Mesendoderm (in vitro differentiated cells): ENCODE measurements around the gene SERPINA3.

Experiments
- DNase-seq: peaks from one replicate; pipeline ENCODE4 v3.0.0; 2013
- H2AK5ac ChIP-seq: 2 replicates; pipeline ENCODE4 v1.6.1; 2013; ENCODE audit warnings: low read length, inconsistent platforms
- H2BK120ac ChIP-seq: 2 replicates; pipeline ENCODE4 v1.6.1; 2013; ENCODE audit warnings: low read depth, mild to moderate bottlenecking, low read length, moderate library complexity, mixed read lengths
- H2BK15ac ChIP-seq: replicated peaks from 2 replicates; pipeline ENCODE4 v1.6.1; 2013; ENCODE audit warnings: low read depth, mild to moderate bottlenecking, moderate library complexity
- H2BK5ac ChIP-seq: 2 replicates; pipeline ENCODE4 v1.6.1; 2013; ENCODE audit warnings: low read length, inconsistent platforms
- H3K18ac ChIP-seq: 2 replicates; pipeline ENCODE4 v1.6.1; 2013; ENCODE audit warnings: mild to moderate bottlenecking, low read length, mixed read lengths
- H3K23ac ChIP-seq: one replicate; pipeline ENCODE4 v1.6.1; 2013; ENCODE audit warnings: low read length
- H3K27ac ChIP-seq: 2 replicates; pipeline ENCODE4 v1.5.1; 2013; ENCODE audit warnings: low read depth, mild to moderate bottlenecking, inconsistent platforms, low read length, moderate library complexity
- H3K27me3 ChIP-seq: 2 replicates; pipeline ENCODE4 v1.6.1; 2013; ENCODE audit warnings: low read length, control low read depth, mild to moderate bottlenecking, inconsistent platforms; ENCODE audit not compliant: insufficient read depth, poor library complexity
- H3K36me3 ChIP-seq: 2 replicates; pipeline ENCODE4 v1.6.1; 2013; ENCODE audit warnings: low read length, inconsistent platforms; ENCODE audit not compliant: control insufficient read depth, insufficient read depth
- H3K4ac ChIP-seq: one replicate; pipeline ENCODE4 v1.6.1; 2013; ENCODE audit warnings: low read depth, mild to moderate bottlenecking, low read length, moderate library complexity
- H3K4me1 ChIP-seq: 2 replicates; pipeline ENCODE4 v1.6.1; 2013; ENCODE audit warnings: low read depth, low read length, inconsistent platforms; ENCODE audit not compliant: control insufficient read depth
- H3K4me2 ChIP-seq: 2 replicates; pipeline ENCODE4 v1.6.1; 2013; ENCODE audit warnings: low read length
- H3K4me3 ChIP-seq: 2 replicates; pipeline ENCODE4 v1.5.1; 2013; ENCODE audit warnings: mild to moderate bottlenecking, low read length
- H3K56ac ChIP-seq: one replicate; pipeline ENCODE4 v1.6.1; 2013; ENCODE audit warnings: low read length
- H3K79me1 ChIP-seq: 2 replicates; pipeline ENCODE4 v1.6.1; 2013; ENCODE audit warnings: low read length, inconsistent platforms
- H3K79me2 ChIP-seq: 2 replicates; pipeline ENCODE4 v1.6.1; 2013; ENCODE audit warnings: mild to moderate bottlenecking, low read length; ENCODE audit not compliant: control insufficient read depth, insufficient read depth
- H3K9ac ChIP-seq: 2 replicates; pipeline ENCODE4 v1.6.1; 2013; ENCODE audit warnings: low read length, inconsistent platforms
- H4K5ac ChIP-seq: one replicate; pipeline ENCODE4 v1.6.1; 2013; ENCODE audit warnings: low read length
- H4K8ac ChIP-seq: one replicate; pipeline ENCODE4 v1.6.1; 2013; ENCODE audit warnings: low read depth, mild to moderate bottlenecking, control low read depth, low read length, moderate library complexity
- WGBS: extraction: QIAGEN DNeasy Blood & Tissue Kit; methylation state at CpG from one replicate; pipeline ENCODE4 v1.1.7; 2013; ENCODE audit warnings: low lambda C conversion rate, missing lambda C conversion rate; ENCODE audit not compliant: insufficient coverage; ENCODE audit errors: extremely low coverage; 5-methylcytosine and 5-hydroxymethylcytosine counted together

Gene SERPINA3

DNA sequence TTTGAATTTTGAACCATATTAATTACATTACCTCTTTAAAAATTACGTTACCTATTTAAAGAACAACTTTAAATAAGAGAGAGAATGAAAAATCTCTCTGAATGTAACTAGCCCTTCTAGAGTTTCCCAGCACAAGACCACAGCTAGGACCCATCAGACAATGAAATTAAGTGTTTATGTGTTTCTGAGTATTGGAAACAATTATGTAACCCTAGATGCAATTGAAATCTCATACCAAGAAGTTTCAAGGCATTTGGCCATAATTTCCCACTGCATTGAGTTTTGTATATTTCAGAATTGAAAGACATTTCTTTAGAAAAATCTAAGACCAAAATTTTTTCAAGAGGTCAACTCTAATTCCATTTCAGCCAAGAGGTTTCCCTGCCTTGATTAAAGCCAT lies 47.1 kb downstream of the SERPINA3 start:
- no peak overlapping the region for H2BK5ac ChIP-seq
- WGBS, result no CpG with 5 or more reads among the region's 1 CpG
- no peak overlapping the region for H2AK5ac ChIP-seq

GRCh38 chr14:94659901-94660300 lies 47.7 kb downstream of the SERPINA3 start:
- H3K56ac ChIP-seq, result no peak overlapping the region
- no peaks in the 10 kb centered on the region for H3K4me1 ChIP-seq
- no peaks in the 10 kb centered on the region for H3K79me1 ChIP-seq
- no peaks in the 10 kb centered on the region for H3K27me3 ChIP-seq
- no peak overlapping the region for H3K18ac ChIP-seq
- H3K4me3 ChIP-seq, result no peak overlapping the region
- no peak overlapping the region for H3K9ac ChIP-seq
- no peak overlapping the region for H3K27ac ChIP-seq
- no peak overlapping the region for H2AK5ac ChIP-seq
- H3K4me2 ChIP-seq, result no peak overlapping the region
- H2BK5ac ChIP-seq, result no peak overlapping the region
- no peak overlapping the region for H2BK15ac ChIP-seq
- H4K8ac ChIP-seq, result no peak overlapping the region
- H3K23ac ChIP-seq, result no peak overlapping the region
- H3K36me3 ChIP-seq, result no peaks in the 10 kb centered on the region
- DNase-seq, result no peak
- H4K5ac ChIP-seq, result no peak overlapping the region
- H2BK120ac ChIP-seq, result no peak overlapping the region
- WGBS, result no CpG with 5 or more reads among the region's 2 CpGs
- no peak overlapping the region for H3K4ac ChIP-seq
- H3K79me2 ChIP-seq, result no peaks in the 10 kb centered on the region

More for the DNA sequence above, 47.1 kb downstream of the SERPINA3 start:
- H3K56ac ChIP-seq, result no peak overlapping the region
- no peak overlapping the region for H3K4me3 ChIP-seq
- no peak overlapping the region for H3K9ac ChIP-seq
- no peak overlapping the region for H4K8ac ChIP-seq
- no peak overlapping the region for H3K18ac ChIP-seq
- H3K36me3 ChIP-seq, result no peaks in the 10 kb centered on the region
- H4K5ac ChIP-seq, result no peak overlapping the region
- H2BK15ac ChIP-seq, result no peak overlapping the region
- H3K27ac ChIP-seq, result no peak overlapping the region
- no peaks in the 10 kb centered on the region for H3K79me1 ChIP-seq
- H3K79me2 ChIP-seq, result no peaks in the 10 kb centered on the region
- H3K23ac ChIP-seq, result no peak overlapping the region
- H3K4ac ChIP-seq, result no peak overlapping the region
- no peaks in the 10 kb centered on the region for H3K4me1 ChIP-seq
- H3K27me3 ChIP-seq, result no peaks in the 10 kb centered on the region
- no peak overlapping the region for H3K4me2 ChIP-seq
- no peak overlapping the region for H2BK120ac ChIP-seq
- DNase-seq, result no peak

DNA sequence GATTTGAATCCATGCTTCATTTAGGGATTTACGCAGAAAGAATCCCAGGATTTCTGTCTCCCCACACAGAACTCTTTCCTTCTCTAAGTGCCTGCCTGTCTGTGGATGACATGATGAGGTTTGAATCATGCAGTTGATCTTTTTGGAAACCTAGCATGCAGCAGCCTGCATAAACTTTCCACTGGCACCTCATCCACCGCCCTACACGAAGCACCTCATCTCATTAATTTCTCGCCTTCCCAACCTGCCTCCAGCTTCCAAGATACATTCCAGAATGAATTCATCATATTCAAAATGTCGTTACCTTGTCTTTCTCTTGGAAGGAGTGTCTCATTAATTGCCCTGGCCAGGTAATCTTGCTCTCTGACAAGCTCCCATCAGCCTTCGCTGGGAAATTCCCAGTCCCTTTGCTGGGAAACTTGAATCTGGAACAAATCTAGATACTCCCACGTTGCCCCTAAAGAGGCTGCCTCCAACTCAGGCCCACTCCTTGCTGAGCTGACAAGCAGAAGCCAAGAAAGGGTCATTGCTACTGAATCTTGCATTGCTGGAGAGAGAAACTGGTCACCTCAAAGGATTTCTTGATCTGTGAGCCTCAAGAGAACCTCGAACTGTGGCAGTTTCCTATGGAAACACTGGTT lies 48.2 kb downstream of the SERPINA3 start:
- Histone ChIP-seq H4K8ac (no peak overlapping the region), H3K79me2 (no peaks in the 10 kb centered on the region), H3K4me1 (no peaks in the 10 kb centered on the region), H3K18ac (no peak overlapping the region), H2BK120ac (no peak overlapping the region), H2AK5ac (no peak overlapping the region), H3K56ac (no peak overlapping the region), H4K5ac (no peak overlapping the region), H3K36me3 (no peaks in the 10 kb centered on the region), H3K79me1 (no peaks in the 10 kb centered on the region), H3K23ac (no peak overlapping the region), H3K4ac (no peak overlapping the region), H3K9ac (no peak overlapping the region), H2BK5ac (no peak overlapping the region), H3K4me3 (no peak overlapping the region), H3K27me3 (no peaks in the 10 kb centered on the region), H3K27ac (no peak overlapping the region), H3K4me2 (no peak overlapping the region), H2BK15ac (no peak overlapping the region)
- DNase-seq, result no peak
- no CpG with 5 or more reads among the region's 8 CpGs for WGBS

DNA sequence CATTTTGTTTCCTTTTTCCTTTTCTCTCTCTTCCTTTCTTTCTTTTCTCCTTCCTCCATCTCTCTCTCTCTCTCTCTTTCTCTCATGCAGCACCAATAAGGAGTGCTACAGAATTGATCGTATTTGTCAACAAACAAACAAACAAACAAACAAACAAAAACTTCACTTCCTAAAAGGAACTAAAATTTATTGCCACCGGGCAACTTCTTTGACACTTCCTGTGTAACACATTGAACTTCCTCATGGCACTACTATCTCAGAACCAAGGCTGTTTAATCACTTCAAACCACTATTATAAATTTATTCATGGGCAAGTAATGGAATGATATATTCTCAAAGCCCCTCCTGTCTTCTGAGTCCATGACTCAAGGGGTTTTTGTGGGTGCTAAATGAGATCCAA lies 51.3 kb downstream of the SERPINA3 start:
- DNase-seq, result no peak
- Histone ChIP-seq H3K79me1 (no peaks in the 10 kb centered on the region), H2BK120ac (no peak overlapping the region), H2BK15ac (no peak overlapping the region), H2BK5ac (no peak overlapping the region), H3K4me1 (no peaks in the 10 kb centered on the region), H4K5ac (no peak overlapping the region), H3K9ac (no peak overlapping the region), H3K27me3 (no peaks in the 10 kb centered on the region), H3K79me2 (no peaks in the 10 kb centered on the region), H4K8ac (no peak overlapping the region), H3K4me3 (no peak overlapping the region), H3K27ac (no peak overlapping the region), H3K4me2 (no peak overlapping the region), H2AK5ac (no peak overlapping the region), H3K4ac (no peak overlapping the region), H3K36me3 (no peaks in the 10 kb centered on the region), H3K18ac (no peak overlapping the region), H3K56ac (no peak overlapping the region), H3K23ac (no peak overlapping the region)
- WGBS, result no CpG with 5 or more reads among the region's 2 CpGs

- H3K4me3 ChIP-seq, result no peak overlapping the region
- no peak overlapping the region for H3K4ac ChIP-seq
- H3K36me3 ChIP-seq, result no peaks in the 10 kb centered on the region
- no peaks in the 10 kb centered on the region for H3K27me3 ChIP-seq
- no peak overlapping the region for H3K23ac ChIP-seq
- H3K4me1 ChIP-seq, result no peaks in the 10 kb centered on the region
- H3K4me2 ChIP-seq, result no peak overlapping the region
- H3K18ac ChIP-seq, result no peak overlapping the region
- H2BK5ac ChIP-seq, result no peak overlapping the region
- no peak overlapping the region for H2AK5ac ChIP-seq
- H3K9ac ChIP-seq, result no peak overlapping the region
- WGBS, result no CpG with 5 or more reads among the region's 11 CpGs
- H3K79me2 ChIP-seq, result no peaks in the 10 kb centered on the region
- no peak overlapping the region for H2BK15ac ChIP-seq
- H4K5ac ChIP-seq, result no peak overlapping the region
- DNase-seq, result no peak
- no peak overlapping the region for H3K56ac ChIP-seq
- no peak overlapping the region for H3K27ac ChIP-seq
- no peaks in the 10 kb centered on the region for H3K79me1 ChIP-seq
- H4K8ac ChIP-seq, result no peak overlapping the region
- H2BK120ac ChIP-seq, result no peak overlapping the region
These were observed 51.9 kb downstream of the SERPINA3 start for GRCh38 chr14:94663965-94664704.
